WTC11 (cell line): ENCODE results near the gene ADAD2. TPM values are rescaled to one million over a fixed set of nuclear protein-coding genes. Genes with fewer than 3 reads are reported as not detected.

Source experiments
- ATAC-seq: fragments of 200-7000 bp; cut with Tn5 transposase; 2 replicates; pipeline ENCODE4 v1.10.0; 2021; ENCODE audit warnings: mild to moderate bottlenecking, moderate library complexity
- CTCF ChIA-PET: fragments of 300-600 bp; sonication (Branson Sonifier 250); formaldehyde crosslinking; loops from one replicate; lab custom pipeline; 2021; ENCODE audit warnings: antibody characterized with exemption; lab: Charles Lee
- POLR2A ChIA-PET: fragments of 350-600 bp; sonication (Branson Sonifier 250); formaldehyde crosslinking; loops from one replicate; lab custom pipeline; 2021; ENCODE audit warnings: antibody characterized with exemption; lab: Charles Lee
- DNase-seq: peaks from one replicate; pipeline ENCODE4 v3.0.0; 2021; ENCODE audit warnings: low spot score
- H3K27ac Mint-ChIP-seq: 2 replicates; pipeline ENCODE4 v1.8.0; 2021; ENCODE audit warnings: mixed read lengths
- H3K27me3 Mint-ChIP-seq: 2 replicates; pipeline ENCODE4 v1.8.0; 2021; ENCODE audit warnings: low read depth, mild to moderate bottlenecking, moderate library complexity, mixed read lengths
- H3K36me3 Mint-ChIP-seq: 2 replicates; pipeline ENCODE4 v1.8.0; 2021; ENCODE audit warnings: mixed read lengths
- H3K4me1 Mint-ChIP-seq: 2 replicates; pipeline ENCODE4 v1.8.0; 2022; ENCODE audit warnings: mixed read lengths
- H3K4me3 Mint-ChIP-seq: 2 replicates; pipeline ENCODE4 v1.8.0; 2021; ENCODE audit warnings: mild to moderate bottlenecking, moderate library complexity, mixed read lengths
- H3K9me3 Mint-ChIP-seq: 2 replicates; pipeline ENCODE4 v1.8.0; 2021; ENCODE audit warnings: mixed read lengths
- ARID4B ChIP-seq: sonication (generic); formaldehyde crosslinking; IDR thresholded peaks from 2 replicates; pipeline ENCODE4 v1.8.0; 2023; ENCODE audit warnings: missing genetic modification reagents, mild to moderate bottlenecking, borderline replicate concordance
- ATF1 ChIP-seq: sonication (generic); formaldehyde crosslinking; IDR thresholded peaks from 2 replicates; pipeline ENCODE4 v1.8.1; 2023; ENCODE audit warnings: mild to moderate bottlenecking, moderate library complexity, missing genetic modification reagents
- ATF6 ChIP-seq: sonication (generic); formaldehyde crosslinking; IDR thresholded peaks from 2 replicates; pipeline ENCODE4 v1.8.1; 2023; ENCODE audit warnings: mild to moderate bottlenecking, missing genetic modification reagents
- ELF4 ChIP-seq: sonication (generic); formaldehyde crosslinking; IDR thresholded peaks from 2 replicates; pipeline ENCODE4 v1.8.1; 2022; ENCODE audit warnings: low read depth, mild to moderate bottlenecking, moderate library complexity, missing genetic modification reagents
- ETV6 ChIP-seq: sonication (generic); formaldehyde crosslinking; IDR thresholded peaks from 2 replicates; pipeline ENCODE4 v1.8.1; 2022; ENCODE audit warnings: mild to moderate bottlenecking, missing genetic modification reagents
- IRF1 ChIP-seq: sonication (generic); formaldehyde crosslinking; IDR thresholded peaks from 2 replicates; pipeline ENCODE4 v1.8.0; 2023; ENCODE audit warnings: missing genetic modification reagents
- IRF2 ChIP-seq: sonication (generic); formaldehyde crosslinking; IDR thresholded peaks from 2 replicates; pipeline ENCODE4 v1.8.0; 2022; ENCODE audit warnings: low read depth, missing genetic modification reagents, borderline replicate concordance
- MLX ChIP-seq: sonication (generic); formaldehyde crosslinking; IDR thresholded peaks from 2 replicates; pipeline ENCODE4 v1.8.1; 2023; ENCODE audit warnings: mild to moderate bottlenecking, missing genetic modification reagents, moderate library complexity
- RORB ChIP-seq: fragments of 250-450 bp; sonication (Bioruptor Pico); IDR thresholded peaks from 2 replicates; pipeline ENCODE4 v1.9.0; 2021; ENCODE audit warnings: mild to moderate bottlenecking
- TEAD1 ChIP-seq: sonication (generic); formaldehyde crosslinking; IDR thresholded peaks from 2 replicates; pipeline ENCODE4 v1.8.0; 2022; ENCODE audit warnings: mild to moderate bottlenecking, missing genetic modification reagents
- TP53 ChIP-seq: sonication (generic); formaldehyde crosslinking; IDR thresholded peaks from 2 replicates; pipeline ENCODE4 v1.8.1; 2023; ENCODE audit warnings: mild to moderate bottlenecking, missing genetic modification reagents
- ZNF121 ChIP-seq: sonication (generic); formaldehyde crosslinking; IDR thresholded peaks from 2 replicates; pipeline ENCODE4 v1.8.0; 2023; ENCODE audit warnings: missing genetic modification reagents
- ZNF138 ChIP-seq: sonication (generic); formaldehyde crosslinking; conservative IDR thresholded peaks from 2 replicates; pipeline ENCODE4 v1.8.1; 2022; ENCODE audit warnings: mild to moderate bottlenecking, moderate library complexity, missing genetic modification reagents
- ZNF396 ChIP-seq: fragments of 250-450 bp; sonication (Bioruptor Pico); IDR thresholded peaks from 2 replicates; pipeline ENCODE4 v1.8.0; 2021; ENCODE audit warnings: mild to moderate bottlenecking, moderate library complexity, borderline replicate concordance
- ZNF416 ChIP-seq: fragments of 250-450 bp; sonication (Bioruptor Pico); IDR thresholded peaks from 2 replicates; pipeline ENCODE4 v1.9.0; 2021; ENCODE audit warnings: mild to moderate bottlenecking, inconsistent platforms
- total RNA-seq: library from RNA; stranded (reverse); gene quantifications from 3 replicates; pipeline ENCODE4 v1.2.3, GENCODE V29; 2021

ADAD2 gene
- total RNA-seq, 1 experiment from 2014 or later, result 1.6 TPM

GRCh38 chr16:84178892-84179611 is 11.9 kb upstream of the ADAD2 start:
- ChIA-PET POLR2A (no interaction called here), CTCF (interaction anchor here (1.0 to 4.5 kb wide), 4 partner anchors 8 to 129 kb away, joined by 3 to 51 read pairs (median 4); partner anchors contain the start of gene TAF1C)
- Mint-ChIP-seq H3K4me3 (no peak overlapping the region), H3K9me3 (no peaks in the 10 kb centered on the region), H3K27ac (no peak overlapping the region), H3K36me3 (peaks cover 21% of the 10 kb centered on the region; the same call in 1 of the 2 replicates), H3K4me1 (no peaks in the 10 kb centered on the region), H3K27me3 (no peaks in the 10 kb centered on the region)
- DNase-seq, result no peak
- no peak for TF ChIP-seq ZNF121
- TF ChIP-seq ETV6 (CRISPR knock-in tag), result no peak
- no peak for TF ChIP-seq ZNF138 (CRISPR knock-in tag)
- TF ChIP-seq ELF4, result no peak
- no peak for TF ChIP-seq ZNF396 (CRISPR knock-in tag)
- TF ChIP-seq RORB, result no peak
- no peak for TF ChIP-seq ZNF416 (CRISPR knock-in tag)
- no peak for ATAC-seq

GRCh38 chr16:84179612-84180320 is 11.2 kb upstream of the ADAD2 start:
- Mint-ChIP-seq H3K36me3 (peaks cover 28% of the 10 kb centered on the region; the same call in 1 of the 2 replicates), H3K27ac (no peak overlapping the region), H3K9me3 (no peaks in the 10 kb centered on the region), H3K27me3 (no peaks in the 10 kb centered on the region), H3K4me3 (no peak overlapping the region), H3K4me1 (no peaks in the 10 kb centered on the region)
- DNase-seq (no peak), ATAC-seq (no peak)
- ChIA-PET CTCF (interaction anchor here (1.2 to 1.3 kb wide), 2 partner anchors 10 to 128 kb away, joined by 3 to 4 read pairs; no protein-coding TSS in a partner anchor), POLR2A (interaction anchor here (0.6 kb wide), 1 partner anchor 51 kb away, joined by 3 read pairs; no protein-coding TSS in a partner anchor)
- TF ChIP-seq IRF2 (CRISPR knock-in tag) (no peak), TP53 (CRISPR knock-in tag) (no peak), ATF1 (CRISPR knock-in tag) (no peak), ATF6 (CRISPR knock-in tag) (no peak), IRF1 (CRISPR knock-in tag) (no peak), TEAD1 (CRISPR knock-in tag) (no peak), MLX (CRISPR knock-in tag) (no peak), ARID4B (CRISPR knock-in tag) (no peak)
